HG03354 (cell line): ENCODE measurements around the gene NDEL1.

Experiments
- ATAC-seq: cut with Tn5 transposase; IDR thresholded peaks from one replicate; pipeline ENCODE4 v1.9.1; 2021; ENCODE audit warnings: mild to moderate bottlenecking; ENCODE audit not compliant: unreplicated experiment, poor library complexity, severe bottlenecking

The NDEL1 gene

GRCh38 chr17:8475227-8475626 is 39.5 kb downstream of the NDEL1 start:
- no peak for ATAC-seq

GRCh38 chr17:8475781-8476180 is 40.1 kb downstream of the NDEL1 start:
- ATAC-seq = no peak

- ATAC-seq = no peak
Measured at GRCh38 chr17:8476741-8477140, 41.1 kb downstream of the NDEL1 start.

- ATAC-seq = no peak
Measured at GRCh38 chr17:8477171-8477570, 41.5 kb downstream of the NDEL1 start.

- no peak for ATAC-seq
Measured at GRCh38 chr17:8477715-8478441, 42.2 kb downstream of the NDEL1 start.

- no peak for ATAC-seq
Measured at GRCh38 chr17:8479431-8479947, 43.8 kb downstream of the NDEL1 start.

GRCh38 chr17:8480011-8480976 is 44.6 kb downstream of the NDEL1 start:
- no peak for ATAC-seq

GRCh38 chr17:8481089-8481488 is 45.4 kb downstream of the NDEL1 start:
- ATAC-seq = no peak

- ATAC-seq = no peak
Measured at GRCh38 chr17:8481703-8482102, 46.0 kb downstream of the NDEL1 start.

GRCh38 chr17:8482546-8482945 is 46.9 kb downstream of the NDEL1 start:
- no peak for ATAC-seq

GRCh38 chr17:8484465-8484864 is 48.8 kb downstream of the NDEL1 start:
- ATAC-seq = no peak

GRCh38 chr17:8485491-8485890 is 49.8 kb downstream of the NDEL1 start:
- ATAC-seq = no peak

GRCh38 chr17:8487130-8487645 is 51.5 kb downstream of the NDEL1 start:
- ATAC-seq = no peak

GRCh38 chr17:8487743-8488142 is 52.1 kb downstream of the NDEL1 start:
- ATAC-seq = no peak

- no peak for ATAC-seq
Measured at GRCh38 chr17:8488491-8488890, 52.8 kb downstream of the NDEL1 start.

- ATAC-seq = no peak
Measured at GRCh38 chr17:8488901-8489300, 53.2 kb downstream of the NDEL1 start.

- no peak for ATAC-seq
Measured at GRCh38 chr17:8489841-8490240, 54.2 kb downstream of the NDEL1 start.

GRCh38 chr17:8490256-8491023 is 54.8 kb downstream of the NDEL1 start:
- ATAC-seq = no peak

- no peak for ATAC-seq
Measured at GRCh38 chr17:8492121-8492520, 56.4 kb downstream of the NDEL1 start.

GRCh38 chr17:8494021-8494420 is 58.3 kb downstream of the NDEL1 start:
- no peak for ATAC-seq
